ELF-1 (cell line): ENCODE data around the gene FYN.

ENCODE experiments used
- DNase-seq: peaks from one replicate; pipeline ENCODE4 v3.0.0-alpha.2; 2016; ENCODE audit warnings: low read depth, low spot score

The FYN gene

GRCh38 chr6:111806561-111807497 is 66.4 kb downstream of the FYN start:
- no peak for DNase-seq

GRCh38 chr6:111806165-111806547 is 67.1 kb downstream of the FYN start:
- DNase-seq, result no peak

- no peak for DNase-seq
Measured at GRCh38 chr6:111805511-111806164, 67.6 kb downstream of the FYN start.

GRCh38 chr6:111804627-111805235 is 68.5 kb downstream of the FYN start:
- no peak for DNase-seq

- no peak for DNase-seq
Measured at GRCh38 chr6:111803804-111804203, 69.4 kb downstream of the FYN start.

GRCh38 chr6:111803371-111803770 is 69.9 kb downstream of the FYN start:
- DNase-seq, result no peak

- DNase-seq, result no peak
Measured at GRCh38 chr6:111802720-111803330, 70.4 kb downstream of the FYN start.

- no peak for DNase-seq
Measured at GRCh38 chr6:111802015-111802414, 71.2 kb downstream of the FYN start.

GRCh38 chr6:111800821-111801220 is 72.4 kb downstream of the FYN start:
- DNase-seq, result no peak

- DNase-seq, result no peak
Measured at GRCh38 chr6:111800259-111800765, 72.9 kb downstream of the FYN start.

- DNase-seq, result no peak
Measured at GRCh38 chr6:111799576-111800258, 73.5 kb downstream of the FYN start.

GRCh38 chr6:111798281-111798725 is 74.9 kb downstream of the FYN start:
- DNase-seq, result no peak

- no peak for DNase-seq
Measured at GRCh38 chr6:111796310-111796918, 76.8 kb downstream of the FYN start.

GRCh38 chr6:111795558-111795957 is 77.7 kb downstream of the FYN start:
- DNase-seq, result no peak

- no peak for DNase-seq
Measured at GRCh38 chr6:111794727-111795452, 78.4 kb downstream of the FYN start.

- no peak for DNase-seq
Measured at GRCh38 chr6:111794300-111794699, 79.0 kb downstream of the FYN start.

- DNase-seq, result no peak
Measured at GRCh38 chr6:111793711-111794111, 79.5 kb downstream of the FYN start.

GRCh38 chr6:111792914-111793700 is 80.1 kb downstream of the FYN start:
- no peak for DNase-seq

- no peak for DNase-seq
Measured at GRCh38 chr6:111792241-111792640, 81.0 kb downstream of the FYN start.
